Stimulated activated naive CD8-positive, alpha-beta T cell treated with anti-CD3 and anti-CD28 coated beads, Interleukin-15, Interleukin-2, amounts not matched to agents 100 ng/mL and 50 ng/mL, for 24 hours (primary cell): ENCODE results near the gene TRAPPC5.
A peak's percentile ranks its signal among the peaks of the same experiment; 100 is the strongest.

Experiments
- H3K27ac Mint-ChIP-seq: one replicate; pipeline ENCODE4 v1.8.0; 2021; ENCODE audit warnings: mild to moderate bottlenecking, mixed read lengths
- H3K27me3 Mint-ChIP-seq: one replicate; pipeline ENCODE4 v1.8.0; 2021; ENCODE audit warnings: mixed read lengths
- H3K36me3 Mint-ChIP-seq: one replicate; pipeline ENCODE4 v1.8.0; 2021; ENCODE audit warnings: low read depth, mixed read lengths
- H3K4me1 Mint-ChIP-seq: one replicate; pipeline ENCODE4 v1.8.0; 2021; ENCODE audit warnings: low read depth, mixed read lengths
- H3K4me3 Mint-ChIP-seq: one replicate; pipeline ENCODE4 v1.8.0; 2021; ENCODE audit warnings: mild to moderate bottlenecking, mixed read lengths
- H3K9me3 Mint-ChIP-seq: one replicate; pipeline ENCODE4 v1.8.0; 2021; ENCODE audit warnings: mixed read lengths

TRAPPC5 gene

GRCh38 chr19:7699003-7699402, 18.4 kb downstream of the TRAPPC5 start:
- H3K27me3 Mint-ChIP-seq = peaks cover 3% of the 10 kb centered on the region
- no peaks in the 10 kb centered on the region for H3K36me3 Mint-ChIP-seq
- H3K4me1 Mint-ChIP-seq = peaks cover 43% of the 10 kb centered on the region
- H3K4me3 Mint-ChIP-seq = peak overlapping the region; percentile 77
- H3K27ac Mint-ChIP-seq = peak overlapping the region; percentile 89
- no peaks in the 10 kb centered on the region for H3K9me3 Mint-ChIP-seq

- Mint-ChIP-seq H3K36me3 (no peaks in the 10 kb centered on the region), H3K4me1 (peaks cover 48% of the 10 kb centered on the region)
Observed at GRCh38 chr19:7699417-7700401, 19.1 kb downstream of the TRAPPC5 start.

GRCh38 chr19:7701049-7701653, 20.5 kb downstream of the TRAPPC5 start:
- Mint-ChIP-seq H3K27me3 (peaks cover 3% of the 10 kb centered on the region), H3K4me1 (peaks cover 62% of the 10 kb centered on the region), H3K27ac (no peak overlapping the region), H3K4me3 (peak overlapping the region; percentile 41), H3K9me3 (no peaks in the 10 kb centered on the region), H3K36me3 (no peaks in the 10 kb centered on the region)

More at GRCh38 chr19:7699417-7700401, 19.1 kb downstream of the TRAPPC5 start:
- Mint-ChIP-seq H3K9me3 (no peaks in the 10 kb centered on the region), H3K27ac (peak overlapping the region; percentile 89), H3K27me3 (peaks cover 3% of the 10 kb centered on the region), H3K4me3 (peak overlapping the region; percentile 77)

GRCh38 chr19:7701654-7702457, 21.2 kb downstream of the TRAPPC5 start, which contains the start of gene FCER2:
Gene FCER2 (minus strand): TSS chr19:7702131. CDS start chr19:7699760, 2,371 bp downstream.
- Mint-ChIP-seq H3K36me3 (no peaks in the 10 kb centered on the region), H3K9me3 (no peaks in the 10 kb centered on the region), H3K27me3 (no peaks in the 10 kb centered on the region), H3K27ac (peak within 1 kb of the TSS; percentile 85), H3K4me3 (peak within 1 kb of the TSS; percentile 41), H3K4me1 (peaks cover 66% of the 10 kb centered on the region)

- no peaks in the 10 kb centered on the region for H3K27me3 Mint-ChIP-seq
Observed at GRCh38 chr19:7703332-7703731, 22.7 kb downstream of the TRAPPC5 start.

GRCh38 chr19:7704280-7705060, 23.8 kb downstream of the TRAPPC5 start:
- Mint-ChIP-seq H3K27me3 (no peaks in the 10 kb centered on the region), H3K27ac (peak overlapping the region; percentile 40), H3K9me3 (no peaks in the 10 kb centered on the region), H3K36me3 (no peaks in the 10 kb centered on the region), H3K4me1 (peaks cover 66% of the 10 kb centered on the region), H3K4me3 (no peak overlapping the region)

More at GRCh38 chr19:7703332-7703731, 22.7 kb downstream of the TRAPPC5 start:
- H3K9me3 Mint-ChIP-seq = no peaks in the 10 kb centered on the region
- H3K4me1 Mint-ChIP-seq = peaks cover 68% of the 10 kb centered on the region
- H3K36me3 Mint-ChIP-seq = no peaks in the 10 kb centered on the region
- no peak overlapping the region for H3K27ac Mint-ChIP-seq
- H3K4me3 Mint-ChIP-seq = no peak overlapping the region

- peak overlapping the region; percentile 49 for H3K4me3 Mint-ChIP-seq
- no peaks in the 10 kb centered on the region for H3K36me3 Mint-ChIP-seq
- H3K4me1 Mint-ChIP-seq = peaks cover 67% of the 10 kb centered on the region
Observed at GRCh38 chr19:7705387-7706187, 25.0 kb downstream of the TRAPPC5 start.

GRCh38 chr19:7706188-7706954, 25.7 kb downstream of the TRAPPC5 start:
- Mint-ChIP-seq H3K4me1 (peaks cover 70% of the 10 kb centered on the region), H3K27ac (peak overlapping the region; percentile 87), H3K9me3 (no peaks in the 10 kb centered on the region), H3K27me3 (no peaks in the 10 kb centered on the region), H3K4me3 (peak overlapping the region; percentile 49), H3K36me3 (no peaks in the 10 kb centered on the region)

More at GRCh38 chr19:7705387-7706187, 25.0 kb downstream of the TRAPPC5 start:
- H3K9me3 Mint-ChIP-seq = no peaks in the 10 kb centered on the region
- H3K27ac Mint-ChIP-seq = peak overlapping the region; percentile 87
- H3K27me3 Mint-ChIP-seq = no peaks in the 10 kb centered on the region

GRCh38 chr19:7706955-7707456, 26.4 kb downstream of the TRAPPC5 start:
- peak overlapping the region; percentile 49 for H3K4me3 Mint-ChIP-seq
- H3K36me3 Mint-ChIP-seq = no peaks in the 10 kb centered on the region
- peak overlapping the region; percentile 87 for H3K27ac Mint-ChIP-seq
- peaks cover 69% of the 10 kb centered on the region for H3K4me1 Mint-ChIP-seq
- no peaks in the 10 kb centered on the region for H3K27me3 Mint-ChIP-seq
- H3K9me3 Mint-ChIP-seq = no peaks in the 10 kb centered on the region

- H3K27me3 Mint-ChIP-seq = no peaks in the 10 kb centered on the region
- H3K4me3 Mint-ChIP-seq = no peak overlapping the region
- peaks cover 59% of the 10 kb centered on the region for H3K4me1 Mint-ChIP-seq
- no peaks in the 10 kb centered on the region for H3K9me3 Mint-ChIP-seq
- no peaks in the 10 kb centered on the region for H3K36me3 Mint-ChIP-seq
- H3K27ac Mint-ChIP-seq = no peak overlapping the region
Observed at GRCh38 chr19:7709932-7710460, 29.4 kb downstream of the TRAPPC5 start.

- no peaks in the 10 kb centered on the region for H3K27me3 Mint-ChIP-seq
- peaks cover 59% of the 10 kb centered on the region for H3K4me1 Mint-ChIP-seq
- no peaks in the 10 kb centered on the region for H3K9me3 Mint-ChIP-seq
- H3K4me3 Mint-ChIP-seq = no peak overlapping the region
- H3K27ac Mint-ChIP-seq = no peak overlapping the region
- H3K36me3 Mint-ChIP-seq = no peaks in the 10 kb centered on the region
Observed at GRCh38 chr19:7710616-7711015, 30.0 kb downstream of the TRAPPC5 start.

- H3K27ac Mint-ChIP-seq = no peak overlapping the region
- no peak overlapping the region for H3K4me3 Mint-ChIP-seq
- no peaks in the 10 kb centered on the region for H3K36me3 Mint-ChIP-seq
- peaks cover 54% of the 10 kb centered on the region for H3K4me1 Mint-ChIP-seq
- H3K27me3 Mint-ChIP-seq = no peaks in the 10 kb centered on the region
- no peaks in the 10 kb centered on the region for H3K9me3 Mint-ChIP-seq
Observed at GRCh38 chr19:7715671-7716070, 35.0 kb downstream of the TRAPPC5 start.
